GM23338 (cell line): ENCODE measurements around the gene IGSF9B. TPM values are rescaled to one million over a fixed set of nuclear protein-coding genes. Genes with fewer than 3 reads are reported as not detected.

Source experiments
- ATAC-seq: fragments of 200-7000 bp; cut with Tn5 transposase; 3 replicates; pipeline ENCODE4 v1.9.1; 2020
- DNase-seq: peaks from one replicate; pipeline ENCODE4 v3.0.0-alpha.2; 2015; ENCODE audit warnings: low spot score
- H2AFZ ChIP-seq: fragments of 200-600 bp; sonication (generic); 2 replicates; pipeline ENCODE4 v1.8.0; 2016; ENCODE audit warnings: antibody characterized with exemption, mild to moderate bottlenecking, moderate library complexity
- H3F3A ChIP-seq: fragments of 200-600 bp; sonication (generic); replicated peaks from 2 replicates; pipeline ENCODE4 v1.8.0; 2017; ENCODE audit warnings: antibody characterized with exemption, mixed run types, low read depth
- H3K27ac ChIP-seq: fragments of 200-600 bp; sonication (generic); 2 replicates; pipeline ENCODE4 v1.6.1; 2016; ENCODE audit warnings: low read depth
- H3K27me3 ChIP-seq: fragments of 200-600 bp; sonication (generic); 2 replicates; pipeline ENCODE4 v1.8.0; 2016; ENCODE audit warnings: mild to moderate bottlenecking, mixed run types, moderate library complexity; ENCODE audit not compliant: insufficient read depth
- H3K36me3 ChIP-seq: fragments of 200-600 bp; sonication (generic); 2 replicates; pipeline ENCODE4 v1.8.0; 2016; ENCODE audit warnings: mild to moderate bottlenecking; ENCODE audit not compliant: insufficient read depth
- H3K4me1 ChIP-seq: fragments of 200-600 bp; sonication (generic); 2 replicates; pipeline ENCODE4 v1.8.0; 2016; ENCODE audit warnings: mild to moderate bottlenecking, moderate library complexity; ENCODE audit not compliant: insufficient read depth
- H3K4me2 ChIP-seq: fragments of 200-600 bp; sonication (generic); 2 replicates; pipeline ENCODE4 v1.7.1; 2017; ENCODE audit warnings: mixed run types
- H3K4me3 ChIP-seq: fragments of 200-600 bp; sonication (generic); 2 replicates; pipeline ENCODE4 v1.6.1; 2016; ENCODE audit warnings: mixed run types
- H3K79me2 ChIP-seq: fragments of 200-600 bp; sonication (generic); replicated peaks from 2 replicates; pipeline ENCODE4 v1.8.0; 2017; ENCODE audit warnings: mild to moderate bottlenecking; ENCODE audit not compliant: insufficient read depth
- H3K9me2 ChIP-seq: fragments of 200-600 bp; sonication (generic); 2 replicates; pipeline ENCODE4 v1.8.0; 2017; ENCODE audit not compliant: insufficient read depth
- H4K20me1 ChIP-seq: fragments of 200-600 bp; sonication (generic); replicated peaks from 2 replicates; pipeline ENCODE4 v1.8.0; 2017; ENCODE audit warnings: mild to moderate bottlenecking; ENCODE audit not compliant: insufficient read depth
- H3K27ac Mint-ChIP-seq: 2 replicates; pipeline ENCODE4 v1.8.0; 2020; ENCODE audit warnings: inconsistent platforms, mild to moderate bottlenecking, moderate library complexity, mixed read lengths
- H3K27me3 Mint-ChIP-seq: 3 replicates; pipeline ENCODE4 v1.8.0; 2022; ENCODE audit warnings: low read depth, mild to moderate bottlenecking, moderate library complexity, mixed read lengths, inconsistent platforms; ENCODE audit not compliant: insufficient read depth, poor library complexity
- H3K36me3 Mint-ChIP-seq: 3 replicates; pipeline ENCODE4 v1.8.0; 2021; ENCODE audit warnings: low read depth, mild to moderate bottlenecking, inconsistent platforms, moderate library complexity, mixed read lengths
- H3K4me1 Mint-ChIP-seq: 3 replicates; pipeline ENCODE4 v1.8.0; 2020; ENCODE audit warnings: mild to moderate bottlenecking, inconsistent platforms, mixed read lengths
- H3K4me3 Mint-ChIP-seq: 3 replicates; pipeline ENCODE4 v1.8.0; 2021; ENCODE audit warnings: moderate library complexity, mild to moderate bottlenecking, inconsistent platforms, mixed read lengths
- H3K9me3 Mint-ChIP-seq: 3 replicates; pipeline ENCODE4 v1.8.0; 2020; ENCODE audit warnings: moderate library complexity, mild to moderate bottlenecking, inconsistent platforms, mixed read lengths
- CREB1 ChIP-seq: fragments of 250-450 bp; sonication (Bioruptor Pico); IDR thresholded peaks from 2 replicates; pipeline ENCODE4 v1.5.0; 2020; ENCODE audit warnings: low read depth, mild to moderate bottlenecking, moderate library complexity
- EZH2 ChIP-seq: fragments of 200-600 bp; sonication (generic); IDR thresholded peaks from one replicate; pipeline ENCODE4 v1.8.0; 2017; ENCODE audit warnings: antibody characterized with exemption, mild to moderate bottlenecking, low read depth; ENCODE audit not compliant: unreplicated experiment
- EZH2phosphoT487 ChIP-seq: fragments of 200-600 bp; sonication (generic); IDR thresholded peaks from one replicate; pipeline ENCODE4 v1.8.1; 2018; ENCODE audit warnings: antibody characterized with exemption; ENCODE audit not compliant: unreplicated experiment
- JUNB ChIP-seq: IDR thresholded peaks from one replicate; pipeline ENCODE4 v1.6.1; 2016; ENCODE audit warnings: antibody characterized with exemption; ENCODE audit not compliant: unreplicated experiment
- NANOG ChIP-seq: IDR thresholded peaks from 2 replicates; pipeline ENCODE4 v1.6.1; 2016; ENCODE audit warnings: antibody characterized with exemption, borderline replicate concordance
- POLR2AphosphoS5 ChIP-seq: IDR thresholded peaks from 2 replicates; pipeline ENCODE4 v1.6.1; 2016; ENCODE audit warnings: antibody characterized with exemption, low read depth
- STAT1 ChIP-seq: IDR thresholded peaks from one replicate; pipeline ENCODE4 v1.6.1; 2016; ENCODE audit warnings: antibody characterized with exemption; ENCODE audit not compliant: unreplicated experiment
- ZNF114 ChIP-seq: fragments of 250-450 bp; sonication (Bioruptor Pico); IDR thresholded peaks from 2 replicates; pipeline ENCODE4 v1.5.0; 2020; ENCODE audit warnings: mild to moderate bottlenecking, moderate library complexity
- ZNF331 ChIP-seq: fragments of 250-450 bp; sonication (Bioruptor Pico); IDR thresholded peaks from 2 replicates; pipeline ENCODE4 v1.5.0; 2020; ENCODE audit warnings: low read depth, mild to moderate bottlenecking, moderate library complexity
- polyA plus RNA-seq: library from polyadenylated mRNA; unstranded; fragments of >200 nt; fragmentation: Nextera tagmentation; extraction: Ambion mirVana; gene quantifications from 2 replicates; pipeline ENCODE4 v1.2.1, GENCODE V29; 2016
- total RNA-seq: library from RNA; depleted of rRNA; stranded (reverse); fragments of >200 nt; shearing (Covaris generic); gene quantifications from 2 replicates; pipeline ENCODE4 v1.2.3, GENCODE V29; 2014
- TF ChIP-seq, protein P1 (sequence below): fragments of 250-450 bp; sonication (Bioruptor Pico); IDR thresholded peaks from 2 replicates; pipeline ENCODE4 v1.5.0; 2020; ENCODE audit warnings: mild to moderate bottlenecking, moderate library complexity
- TF ChIP-seq, protein P2 (sequence below): IDR thresholded peaks from 2 replicates; pipeline ENCODE4 v1.6.1; 2016; ENCODE audit warnings: antibody characterized with exemption
- TF ChIP-seq, protein P3 (sequence below), 2 experiments: fragments of 200-600 bp in 1 of 2; sonication (generic) in 1 of 2; conservative IDR thresholded peaks; 2 replicates each; pipeline versions ENCODE4 v1.5.1 to v1.6.1; 2016 to 2017; ENCODE audit warnings: antibody characterized with exemption in 2 of 2, low read depth in 2 of 2, mild to moderate bottlenecking in 2 of 2, moderate library complexity in 1 of 2
- TF ChIP-seq, protein P4 (sequence below): IDR thresholded peaks from one replicate; pipeline ENCODE4 v1.6.1; 2018; ENCODE audit warnings: antibody characterized with exemption; ENCODE audit not compliant: unreplicated experiment

The IGSF9B gene
- total and polyA plus RNA-seq, 2 experiments from 2014 or later, result 8.7 to 51.2 TPM

DNA sequence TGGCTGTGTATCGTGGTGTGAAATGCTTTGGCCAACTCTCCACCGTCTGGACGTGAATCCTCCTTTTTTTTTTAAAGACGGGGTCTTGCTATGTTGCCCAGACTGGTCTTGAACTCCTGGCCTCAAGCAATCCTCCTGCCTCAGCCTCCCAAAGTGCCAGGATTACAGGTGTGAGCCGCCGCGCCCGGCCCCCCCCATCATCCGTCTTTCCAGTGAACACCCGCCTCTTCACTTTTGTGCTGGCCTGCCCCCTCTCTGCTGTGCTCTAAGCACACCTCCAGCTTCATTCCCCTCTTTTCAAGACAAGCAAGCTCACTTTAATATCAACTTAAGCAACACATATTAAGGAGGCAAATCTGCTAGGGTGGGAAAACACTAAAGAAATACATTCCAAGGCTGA is 35.3 kb downstream of the IGSF9B start:
- H3K4me1 Mint-ChIP-seq, result peaks cover 10% of the 10 kb centered on the region
- Histone ChIP-seq H3K79me2 (no peaks in the 10 kb centered on the region), H3K9me2 (no peaks in the 10 kb centered on the region), H2AFZ (no peak overlapping the region), H3F3A (no peaks in the 10 kb centered on the region), H3K4me1 (0 out of 2 replicates have a peak, but pooled peaks cover 11% of the 10 kb centered on the region), H3K27me3 (no peaks in the 10 kb centered on the region), H3K4me2 (no peak overlapping the region), H3K36me3 (peaks cover 12% of the 10 kb centered on the region), H3K4me3 (no peak overlapping the region), H4K20me1 (no peaks in the 10 kb centered on the region; the same call in 1 of the 2 replicates), H3K27ac (no peak overlapping the region)
- no peak overlapping the region for H3K4me3 Mint-ChIP-seq
- peaks cover 54% of the 10 kb centered on the region for H3K36me3 Mint-ChIP-seq
- TF ChIP-seq ZNF114 (CRISPR knock-in tag) (no peak), STAT1 (no peak), POLR2AphosphoS5 (no peak), ZNF331 (no peak), EZH2 (no peak), CREB1 (CRISPR knock-in tag) (no peak), JUNB (no peak), NANOG (no peak), EZH2phosphoT487 (no peak)
- TF ChIP-seq, protein P1, sequence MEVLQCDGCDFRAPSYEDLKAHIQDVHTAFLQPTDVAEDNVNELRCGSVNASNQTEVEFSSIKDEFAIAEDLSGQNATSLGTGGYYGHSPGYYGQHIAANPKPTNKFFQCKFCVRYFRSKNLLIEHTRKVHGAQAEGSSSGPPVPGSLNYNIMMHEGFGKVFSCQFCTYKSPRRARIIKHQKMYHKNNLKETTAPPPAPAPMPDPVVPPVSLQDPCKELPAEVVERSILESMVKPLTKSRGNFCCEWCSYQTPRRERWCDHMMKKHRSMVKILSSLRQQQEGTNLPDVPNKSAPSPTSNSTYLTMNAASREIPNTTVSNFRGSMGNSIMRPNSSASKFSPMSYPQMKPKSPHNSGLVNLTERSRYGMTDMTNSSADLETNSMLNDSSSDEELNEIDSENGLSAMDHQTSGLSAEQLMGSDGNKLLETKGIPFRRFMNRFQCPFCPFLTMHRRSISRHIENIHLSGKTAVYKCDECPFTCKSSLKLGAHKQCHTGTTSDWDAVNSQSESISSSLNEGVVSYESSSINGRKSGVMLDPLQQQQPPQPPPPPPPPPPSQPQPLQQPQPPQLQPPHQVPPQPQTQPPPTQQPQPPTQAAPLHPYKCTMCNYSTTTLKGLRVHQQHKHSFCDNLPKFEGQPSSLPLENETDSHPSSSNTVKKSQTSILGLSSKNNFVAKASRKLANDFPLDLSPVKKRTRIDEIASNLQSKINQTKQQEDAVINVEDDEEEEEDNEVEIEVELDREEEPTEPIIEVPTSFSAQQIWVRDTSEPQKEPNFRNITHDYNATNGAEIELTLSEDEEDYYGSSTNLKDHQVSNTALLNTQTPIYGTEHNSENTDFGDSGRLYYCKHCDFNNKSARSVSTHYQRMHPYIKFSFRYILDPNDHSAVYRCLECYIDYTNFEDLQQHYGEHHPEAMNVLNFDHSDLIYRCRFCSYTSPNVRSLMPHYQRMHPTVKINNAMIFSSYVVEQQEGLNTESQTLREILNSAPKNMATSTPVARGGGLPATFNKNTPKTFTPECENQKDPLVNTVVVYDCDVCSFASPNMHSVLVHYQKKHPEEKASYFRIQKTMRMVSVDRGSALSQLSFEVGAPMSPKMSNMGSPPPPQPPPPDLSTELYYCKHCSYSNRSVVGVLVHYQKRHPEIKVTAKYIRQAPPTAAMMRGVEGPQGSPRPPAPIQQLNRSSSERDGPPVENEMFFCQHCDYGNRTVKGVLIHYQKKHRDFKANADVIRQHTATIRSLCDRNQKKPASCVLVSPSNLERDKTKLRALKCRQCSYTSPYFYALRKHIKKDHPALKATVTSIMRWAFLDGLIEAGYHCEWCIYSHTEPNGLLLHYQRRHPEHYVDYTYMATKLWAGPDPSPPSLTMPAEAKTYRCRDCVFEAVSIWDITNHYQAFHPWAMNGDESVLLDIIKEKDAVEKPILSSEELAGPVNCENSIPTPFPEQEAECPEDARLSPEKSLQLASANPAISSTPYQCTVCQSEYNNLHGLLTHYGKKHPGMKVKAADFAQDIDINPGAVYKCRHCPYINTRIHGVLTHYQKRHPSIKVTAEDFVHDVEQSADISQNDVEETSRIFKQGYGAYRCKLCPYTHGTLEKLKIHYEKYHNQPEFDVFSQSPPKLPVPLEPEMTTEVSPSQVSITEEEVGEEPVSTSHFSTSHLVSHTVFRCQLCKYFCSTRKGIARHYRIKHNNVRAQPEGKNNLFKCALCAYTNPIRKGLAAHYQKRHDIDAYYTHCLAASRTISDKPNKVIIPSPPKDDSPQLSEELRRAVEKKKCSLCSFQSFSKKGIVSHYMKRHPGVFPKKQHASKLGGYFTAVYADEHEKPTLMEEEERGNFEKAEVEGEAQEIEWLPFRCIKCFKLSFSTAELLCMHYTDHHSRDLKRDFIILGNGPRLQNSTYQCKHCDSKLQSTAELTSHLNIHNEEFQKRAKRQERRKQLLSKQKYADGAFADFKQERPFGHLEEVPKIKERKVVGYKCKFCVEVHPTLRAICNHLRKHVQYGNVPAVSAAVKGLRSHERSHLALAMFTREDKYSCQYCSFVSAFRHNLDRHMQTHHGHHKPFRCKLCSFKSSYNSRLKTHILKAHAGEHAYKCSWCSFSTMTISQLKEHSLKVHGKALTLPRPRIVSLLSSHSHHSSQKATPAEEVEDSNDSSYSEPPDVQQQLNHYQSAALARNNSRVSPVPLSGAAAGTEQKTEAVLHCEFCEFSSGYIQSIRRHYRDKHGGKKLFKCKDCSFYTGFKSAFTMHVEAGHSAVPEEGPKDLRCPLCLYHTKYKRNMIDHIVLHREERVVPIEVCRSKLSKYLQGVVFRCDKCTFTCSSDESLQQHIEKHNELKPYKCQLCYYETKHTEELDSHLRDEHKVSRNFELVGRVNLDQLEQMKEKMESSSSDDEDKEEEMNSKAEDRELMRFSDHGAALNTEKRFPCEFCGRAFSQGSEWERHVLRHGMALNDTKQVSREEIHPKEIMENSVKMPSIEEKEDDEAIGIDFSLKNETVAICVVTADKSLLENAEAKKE (CRISPR knock-in tag), result no peak
- TF ChIP-seq, protein P2, sequence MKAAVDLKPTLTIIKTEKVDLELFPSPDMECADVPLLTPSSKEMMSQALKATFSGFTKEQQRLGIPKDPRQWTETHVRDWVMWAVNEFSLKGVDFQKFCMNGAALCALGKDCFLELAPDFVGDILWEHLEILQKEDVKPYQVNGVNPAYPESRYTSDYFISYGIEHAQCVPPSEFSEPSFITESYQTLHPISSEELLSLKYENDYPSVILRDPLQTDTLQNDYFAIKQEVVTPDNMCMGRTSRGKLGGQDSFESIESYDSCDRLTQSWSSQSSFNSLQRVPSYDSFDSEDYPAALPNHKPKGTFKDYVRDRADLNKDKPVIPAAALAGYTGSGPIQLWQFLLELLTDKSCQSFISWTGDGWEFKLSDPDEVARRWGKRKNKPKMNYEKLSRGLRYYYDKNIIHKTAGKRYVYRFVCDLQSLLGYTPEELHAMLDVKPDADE, result no peak
- TF ChIP-seq, protein P3, sequence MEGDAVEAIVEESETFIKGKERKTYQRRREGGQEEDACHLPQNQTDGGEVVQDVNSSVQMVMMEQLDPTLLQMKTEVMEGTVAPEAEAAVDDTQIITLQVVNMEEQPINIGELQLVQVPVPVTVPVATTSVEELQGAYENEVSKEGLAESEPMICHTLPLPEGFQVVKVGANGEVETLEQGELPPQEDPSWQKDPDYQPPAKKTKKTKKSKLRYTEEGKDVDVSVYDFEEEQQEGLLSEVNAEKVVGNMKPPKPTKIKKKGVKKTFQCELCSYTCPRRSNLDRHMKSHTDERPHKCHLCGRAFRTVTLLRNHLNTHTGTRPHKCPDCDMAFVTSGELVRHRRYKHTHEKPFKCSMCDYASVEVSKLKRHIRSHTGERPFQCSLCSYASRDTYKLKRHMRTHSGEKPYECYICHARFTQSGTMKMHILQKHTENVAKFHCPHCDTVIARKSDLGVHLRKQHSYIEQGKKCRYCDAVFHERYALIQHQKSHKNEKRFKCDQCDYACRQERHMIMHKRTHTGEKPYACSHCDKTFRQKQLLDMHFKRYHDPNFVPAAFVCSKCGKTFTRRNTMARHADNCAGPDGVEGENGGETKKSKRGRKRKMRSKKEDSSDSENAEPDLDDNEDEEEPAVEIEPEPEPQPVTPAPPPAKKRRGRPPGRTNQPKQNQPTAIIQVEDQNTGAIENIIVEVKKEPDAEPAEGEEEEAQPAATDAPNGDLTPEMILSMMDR (conservative IDR thresholded peaks at IDR 0.05; ENCODE audit: low read depth in 2 of 2), result no peak
- TF ChIP-seq, protein P4, sequence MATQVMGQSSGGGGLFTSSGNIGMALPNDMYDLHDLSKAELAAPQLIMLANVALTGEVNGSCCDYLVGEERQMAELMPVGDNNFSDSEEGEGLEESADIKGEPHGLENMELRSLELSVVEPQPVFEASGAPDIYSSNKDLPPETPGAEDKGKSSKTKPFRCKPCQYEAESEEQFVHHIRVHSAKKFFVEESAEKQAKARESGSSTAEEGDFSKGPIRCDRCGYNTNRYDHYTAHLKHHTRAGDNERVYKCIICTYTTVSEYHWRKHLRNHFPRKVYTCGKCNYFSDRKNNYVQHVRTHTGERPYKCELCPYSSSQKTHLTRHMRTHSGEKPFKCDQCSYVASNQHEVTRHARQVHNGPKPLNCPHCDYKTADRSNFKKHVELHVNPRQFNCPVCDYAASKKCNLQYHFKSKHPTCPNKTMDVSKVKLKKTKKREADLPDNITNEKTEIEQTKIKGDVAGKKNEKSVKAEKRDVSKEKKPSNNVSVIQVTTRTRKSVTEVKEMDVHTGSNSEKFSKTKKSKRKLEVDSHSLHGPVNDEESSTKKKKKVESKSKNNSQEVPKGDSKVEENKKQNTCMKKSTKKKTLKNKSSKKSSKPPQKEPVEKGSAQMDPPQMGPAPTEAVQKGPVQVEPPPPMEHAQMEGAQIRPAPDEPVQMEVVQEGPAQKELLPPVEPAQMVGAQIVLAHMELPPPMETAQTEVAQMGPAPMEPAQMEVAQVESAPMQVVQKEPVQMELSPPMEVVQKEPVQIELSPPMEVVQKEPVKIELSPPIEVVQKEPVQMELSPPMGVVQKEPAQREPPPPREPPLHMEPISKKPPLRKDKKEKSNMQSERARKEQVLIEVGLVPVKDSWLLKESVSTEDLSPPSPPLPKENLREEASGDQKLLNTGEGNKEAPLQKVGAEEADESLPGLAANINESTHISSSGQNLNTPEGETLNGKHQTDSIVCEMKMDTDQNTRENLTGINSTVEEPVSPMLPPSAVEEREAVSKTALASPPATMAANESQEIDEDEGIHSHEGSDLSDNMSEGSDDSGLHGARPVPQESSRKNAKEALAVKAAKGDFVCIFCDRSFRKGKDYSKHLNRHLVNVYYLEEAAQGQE, result no peak
- H3K27me3 Mint-ChIP-seq, result peaks cover 3% of the 10 kb centered on the region
- DNase-seq (no peak), ATAC-seq (no peak)
- H3K27ac Mint-ChIP-seq, result no peak overlapping the region
- no peaks in the 10 kb centered on the region for H3K9me3 Mint-ChIP-seq
